Inferior parietal cortex (tissue), 1 donor: ENCODE results near the gene SLIT3.

Experiments used
- DNase-seq: peaks from one replicate; pipeline ENCODE4 v3.0.0-alpha.2; 2016; ENCODE audit errors: extremely low spot score

SLIT3 gene

DNA sequence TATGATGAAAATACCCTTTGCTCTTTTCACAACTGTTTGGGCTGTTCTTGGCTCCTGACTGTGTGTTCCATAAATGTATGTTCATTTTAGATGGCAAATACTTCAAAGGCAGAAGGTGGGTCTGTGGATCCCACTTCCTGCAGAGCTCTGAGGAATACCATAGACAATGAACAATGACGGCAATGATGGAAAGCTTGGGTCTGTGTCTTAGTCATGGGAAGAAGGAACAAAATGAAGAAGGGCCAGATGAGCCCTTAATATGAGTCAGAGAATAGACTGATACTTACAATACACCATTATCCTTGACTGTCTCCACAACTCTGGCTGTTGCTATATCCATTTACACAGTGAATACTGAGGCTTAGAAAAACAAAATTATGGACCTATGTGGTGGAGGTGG is 126.0 kb downstream of the SLIT3 start:
- no peak for DNase-seq

DNA sequence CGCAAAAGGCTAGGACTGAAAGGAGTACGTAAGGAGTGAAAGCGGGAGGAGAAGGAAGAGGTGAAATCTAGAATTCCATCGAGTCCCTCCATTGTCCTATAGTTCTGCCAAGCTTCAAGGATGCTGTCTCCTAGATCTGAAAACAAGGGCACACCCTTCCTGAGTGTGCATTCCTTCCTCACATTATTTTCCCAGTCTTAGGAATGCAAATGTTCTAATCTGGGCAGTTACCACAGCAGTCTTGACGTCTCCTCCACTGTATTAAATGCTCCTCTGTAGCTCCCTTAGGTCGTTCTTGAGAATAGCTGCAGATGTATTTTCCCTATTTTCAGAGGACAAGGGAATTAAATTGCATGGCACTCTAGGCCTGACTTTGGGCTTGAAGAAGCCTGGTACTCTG is 127.6 kb downstream of the SLIT3 start:
- no peak for DNase-seq

DNA sequence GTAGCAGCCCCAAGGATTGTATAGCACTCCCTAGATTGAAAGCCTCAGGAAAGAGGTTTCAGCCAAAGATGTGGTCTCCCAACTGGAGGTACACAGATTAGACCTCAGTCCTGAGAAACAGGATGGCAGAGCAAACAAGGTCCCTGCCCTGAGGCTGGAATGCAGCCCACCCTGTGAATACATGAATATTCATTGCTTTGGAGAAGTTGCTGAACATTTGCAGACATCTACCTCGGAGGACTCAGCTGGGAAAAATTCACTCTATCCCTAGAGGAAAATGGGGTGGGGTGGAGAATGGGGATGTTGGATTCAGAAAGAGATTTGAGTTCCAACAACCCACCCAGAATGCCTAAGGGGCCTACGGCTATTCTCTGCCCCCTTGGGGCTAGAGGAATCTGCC is 129.4 kb downstream of the SLIT3 start:
- DNase-seq: no peak

DNA sequence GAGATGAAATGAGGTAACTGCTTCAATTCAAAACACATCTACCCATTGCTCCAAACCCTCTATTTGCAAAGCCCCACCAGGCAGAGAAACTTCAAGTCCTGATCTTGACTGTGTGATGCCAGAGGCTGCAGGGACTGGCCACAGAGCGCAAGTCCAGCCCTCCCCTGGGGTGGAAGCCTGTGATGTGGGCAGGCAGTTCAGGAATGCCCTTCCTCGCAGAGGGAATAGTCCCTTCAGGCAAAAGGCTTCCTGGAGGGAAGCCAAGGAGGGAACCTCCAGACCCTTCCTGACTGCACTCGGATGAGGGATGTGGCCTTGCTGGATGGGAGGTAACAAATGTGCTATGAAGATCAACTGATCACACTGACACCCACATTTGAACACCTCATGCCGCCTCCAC is 131.2 kb downstream of the SLIT3 start:
- no peak for DNase-seq

DNA sequence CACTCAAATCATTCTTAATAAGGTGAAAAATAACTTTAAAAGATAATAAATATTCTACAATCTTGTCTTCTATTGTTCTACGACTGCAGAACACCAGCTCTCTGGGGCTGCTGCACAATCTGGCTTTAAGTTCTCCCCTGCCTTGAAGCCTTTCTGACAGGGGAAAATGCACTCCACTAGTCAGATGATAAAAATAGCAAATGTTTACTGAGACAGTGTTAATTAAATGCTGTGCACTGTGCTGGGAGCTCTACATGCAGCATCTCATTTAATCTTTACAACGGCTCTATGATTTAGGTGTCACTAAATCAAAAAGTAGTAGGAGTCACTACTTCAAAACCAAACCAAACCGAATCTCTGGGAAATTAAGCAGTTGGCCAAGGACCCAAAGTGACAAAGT is 132.7 kb downstream of the SLIT3 start:
- no peak for DNase-seq

DNA sequence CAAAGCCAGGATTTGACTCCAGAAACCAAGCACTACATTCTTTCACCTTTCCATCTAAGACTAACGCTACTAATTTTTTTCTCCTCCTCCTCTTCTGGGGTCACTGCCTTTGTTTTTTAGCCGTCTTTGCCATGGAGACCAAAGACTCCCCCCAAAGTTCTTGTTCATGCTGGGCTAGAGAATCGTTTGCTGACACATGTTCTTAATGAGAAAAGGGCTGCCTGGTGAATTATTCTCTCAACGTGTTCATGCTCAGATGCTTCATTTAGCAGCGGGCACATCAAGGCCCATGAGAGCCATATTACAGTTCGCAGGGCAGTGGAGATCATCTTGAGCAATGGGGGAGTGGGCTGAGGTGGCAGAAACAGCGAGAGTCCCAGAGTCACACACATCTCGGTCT is 134.9 kb downstream of the SLIT3 start:
- no peak for DNase-seq

DNA sequence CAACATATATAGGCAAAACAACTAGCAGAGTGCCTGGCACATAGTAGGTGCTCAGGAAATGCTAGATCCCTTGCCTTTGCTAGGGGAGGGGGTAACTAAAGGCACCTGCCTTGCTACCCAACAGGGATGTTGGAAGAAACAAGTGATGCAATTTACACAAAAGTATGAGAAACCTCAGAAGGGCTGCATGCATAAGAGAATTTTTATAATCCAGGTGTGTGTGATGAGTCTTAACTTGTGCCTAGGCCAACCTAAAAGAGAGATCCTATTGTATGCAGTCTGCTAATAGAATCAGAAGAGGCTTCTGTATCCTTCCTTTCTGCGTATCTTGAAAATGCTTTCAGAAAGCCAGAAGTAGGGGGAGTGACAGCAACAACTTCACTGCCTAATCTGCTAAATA is 135.9 kb downstream of the SLIT3 start:
- no peak for DNase-seq

DNA sequence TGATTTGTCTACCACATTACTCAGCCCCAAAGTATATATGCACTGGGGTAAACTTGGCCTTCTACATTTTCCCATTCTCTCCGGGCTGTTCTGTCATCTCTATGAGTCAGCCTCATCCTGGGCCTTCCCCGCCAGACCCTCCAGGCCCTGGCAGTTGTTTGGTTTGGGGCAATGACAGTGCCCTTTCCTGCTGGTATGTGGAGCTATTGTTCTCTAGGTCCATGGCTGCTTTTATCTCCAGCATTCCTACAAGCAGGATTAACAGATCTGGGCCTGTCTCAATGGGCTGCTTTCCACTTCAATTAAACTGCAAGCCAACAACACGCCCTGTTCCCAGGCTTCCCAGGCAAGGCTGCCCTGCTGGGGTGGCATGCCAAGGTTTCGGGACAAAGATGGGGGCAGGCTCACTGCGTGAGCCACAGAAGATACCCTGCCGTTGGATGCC is 136.4 kb downstream of the SLIT3 start:
- no peak for DNase-seq

DNA sequence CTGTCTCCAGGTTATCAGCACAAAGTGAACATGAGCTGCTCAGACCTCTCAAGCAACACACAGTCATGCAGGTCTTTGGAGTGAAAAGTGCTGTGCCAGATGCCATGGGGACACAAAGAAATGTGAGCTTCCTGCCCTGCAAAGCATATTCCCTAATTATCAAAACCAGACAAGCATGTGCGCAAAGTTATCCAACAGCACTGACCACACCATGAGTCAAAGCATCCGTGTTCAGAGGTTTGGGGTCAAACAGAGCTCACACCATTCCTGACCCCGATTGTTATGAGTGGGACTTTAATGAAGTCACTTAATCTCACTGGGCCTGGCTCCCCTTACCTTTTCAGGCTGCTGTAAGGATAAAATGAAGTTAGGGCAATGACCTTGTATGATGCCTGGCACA is 138.5 kb downstream of the SLIT3 start:
- DNase-seq: no peak

DNA sequence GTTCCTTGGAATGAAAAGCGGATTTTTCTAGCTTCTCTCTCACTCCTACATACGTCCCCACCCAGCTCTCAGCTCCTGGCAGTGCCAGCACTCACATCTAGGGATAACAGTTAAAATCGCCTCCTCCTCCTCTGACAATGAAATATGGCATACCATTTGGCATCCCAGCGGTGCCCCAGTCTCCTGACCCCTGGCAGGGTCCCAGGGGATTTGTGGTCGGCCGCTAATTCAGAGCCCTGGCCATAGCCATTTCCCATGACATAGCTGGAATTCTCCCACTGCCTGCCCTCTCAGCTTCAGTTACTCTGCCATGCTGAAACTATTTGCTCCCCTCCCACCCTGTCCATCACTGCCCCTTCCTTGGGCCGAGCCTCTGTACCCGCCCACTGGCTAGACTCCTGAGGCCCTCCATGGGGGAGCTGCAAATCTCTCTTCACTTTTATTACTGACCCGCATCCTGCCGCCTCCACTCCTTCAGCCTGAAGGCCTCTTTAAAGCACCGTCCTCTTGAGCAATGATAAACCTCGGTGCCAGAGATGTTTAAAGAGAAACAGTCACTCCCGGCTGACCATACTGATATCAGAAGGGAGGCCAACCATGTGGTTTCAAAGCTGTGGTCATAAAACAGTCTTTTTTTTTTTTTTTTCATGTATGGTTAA is 139.8 kb downstream of the SLIT3 start:
- DNase-seq: peak; percentile 8

DNA sequence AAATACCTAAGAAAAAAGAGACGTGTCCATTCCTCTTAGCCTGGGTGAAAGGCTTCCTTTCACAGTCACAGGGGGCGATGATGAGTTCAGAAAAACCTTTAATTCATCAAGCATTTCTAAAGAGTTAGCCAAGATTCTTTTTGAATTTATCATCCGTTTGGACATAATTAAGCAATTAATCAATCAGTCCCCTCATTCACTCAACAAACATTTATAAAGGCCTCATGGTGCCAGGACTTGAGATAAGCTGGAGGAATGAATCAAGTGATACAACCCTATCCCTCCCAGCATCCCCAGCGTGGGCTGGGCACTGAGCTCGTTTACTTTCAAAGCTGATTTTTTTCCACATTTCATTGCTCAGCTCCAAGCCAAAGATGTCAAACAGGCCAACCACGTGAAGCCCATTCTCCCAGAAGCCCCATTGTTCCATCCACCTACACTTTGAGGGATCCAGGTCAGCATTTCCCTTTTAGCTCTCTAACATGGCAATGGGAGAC is 140.5 kb downstream of the SLIT3 start:
- no peak for DNase-seq

DNA sequence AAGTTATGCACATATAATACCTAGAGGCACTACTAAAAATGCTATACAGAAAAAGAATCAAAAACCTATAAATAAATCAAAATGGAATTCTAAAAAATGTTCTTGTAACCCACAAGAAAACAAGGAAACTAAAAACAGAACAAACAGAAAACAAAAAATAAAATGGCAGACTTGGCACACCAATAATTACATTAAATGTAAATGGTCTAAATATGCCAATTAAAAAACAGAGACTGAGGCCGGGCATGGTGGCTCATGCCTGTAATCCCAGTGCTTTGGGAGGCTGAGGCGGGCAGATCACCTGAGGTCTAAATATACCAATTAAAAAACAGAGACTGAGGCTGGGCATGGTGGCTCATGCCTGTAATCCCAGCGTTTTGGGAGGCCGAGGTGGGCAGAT is 142.2 kb downstream of the SLIT3 start:
- no peak for DNase-seq

DNA sequence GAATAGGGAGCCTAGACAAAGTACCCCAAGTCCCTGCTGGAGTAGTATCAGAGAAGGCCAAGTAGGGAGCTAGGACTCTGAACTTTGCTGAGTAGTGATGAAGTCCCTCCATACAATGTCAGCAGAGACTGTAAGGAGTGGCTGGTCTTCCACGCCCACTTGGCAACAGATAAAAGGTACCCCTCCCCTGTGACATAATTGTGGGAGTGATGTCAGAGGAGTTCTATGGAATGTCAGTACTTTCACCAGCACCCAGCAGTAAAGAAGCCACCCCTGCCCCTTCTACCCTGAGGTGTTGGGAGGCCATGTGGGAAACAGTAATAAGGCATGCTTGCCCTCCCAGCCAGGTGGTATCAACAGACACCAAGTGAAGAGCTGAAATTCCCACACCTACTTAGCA is 143.9 kb downstream of the SLIT3 start:
- DNase-seq: no peak

DNA sequence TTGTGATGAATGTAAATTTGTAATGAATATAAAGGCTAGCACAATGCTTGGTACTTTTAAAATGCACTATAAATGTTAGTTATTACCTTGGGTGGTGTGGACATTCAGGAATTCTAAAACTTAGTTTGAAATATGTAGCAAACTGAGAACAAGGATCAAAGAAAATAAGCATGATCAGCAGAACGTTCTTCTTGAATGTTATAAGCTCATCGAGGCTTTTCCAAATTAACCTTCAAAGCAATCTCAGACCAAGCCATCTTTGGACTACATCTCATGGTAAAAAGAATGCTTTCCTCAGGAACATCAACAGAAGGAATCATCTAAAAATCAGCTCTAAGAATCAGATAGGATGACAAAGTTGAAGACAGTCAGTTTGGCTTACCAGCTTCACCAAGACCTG is 146.3 kb downstream of the SLIT3 start:
- no peak for DNase-seq

DNA sequence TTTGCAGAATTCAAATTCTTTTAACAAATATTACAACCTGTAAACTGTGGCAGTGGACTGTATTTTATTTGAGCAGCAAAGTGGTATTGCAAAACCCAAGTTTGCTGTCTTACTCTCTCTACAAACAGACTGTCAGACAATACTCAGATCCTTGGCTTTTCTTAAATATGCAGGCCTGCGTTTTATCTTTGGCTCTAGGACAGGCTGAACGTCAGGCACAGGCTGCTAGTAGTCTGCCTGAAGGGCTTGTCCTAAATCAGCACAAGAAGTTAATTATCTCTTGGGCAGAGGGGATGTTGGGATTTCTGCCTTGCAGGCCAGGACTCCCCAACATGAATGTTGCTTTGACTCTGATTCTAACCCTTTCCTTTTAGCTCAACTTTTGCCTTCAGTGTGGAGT is 147.5 kb downstream of the SLIT3 start:
- no peak for DNase-seq

DNA sequence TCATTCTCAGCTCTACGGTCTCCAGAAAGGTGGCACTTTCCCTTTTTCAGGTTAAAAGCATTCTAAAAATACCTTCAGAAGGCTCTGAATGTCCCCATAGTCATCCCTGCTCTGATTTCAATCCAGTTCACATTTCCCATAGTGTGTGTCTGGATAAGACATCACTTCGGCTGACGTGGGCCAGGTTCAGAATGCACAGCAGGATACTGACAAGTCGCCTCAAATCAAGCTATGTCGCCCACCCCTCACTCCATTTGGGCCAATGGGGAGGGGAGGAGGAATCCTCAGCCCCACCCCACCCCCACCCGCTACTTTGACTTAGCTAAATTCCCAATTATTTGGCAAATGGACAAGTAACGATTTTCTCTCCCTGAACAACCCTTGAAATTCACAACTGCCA is 148.0 kb downstream of the SLIT3 start:
- no peak for DNase-seq

DNA sequence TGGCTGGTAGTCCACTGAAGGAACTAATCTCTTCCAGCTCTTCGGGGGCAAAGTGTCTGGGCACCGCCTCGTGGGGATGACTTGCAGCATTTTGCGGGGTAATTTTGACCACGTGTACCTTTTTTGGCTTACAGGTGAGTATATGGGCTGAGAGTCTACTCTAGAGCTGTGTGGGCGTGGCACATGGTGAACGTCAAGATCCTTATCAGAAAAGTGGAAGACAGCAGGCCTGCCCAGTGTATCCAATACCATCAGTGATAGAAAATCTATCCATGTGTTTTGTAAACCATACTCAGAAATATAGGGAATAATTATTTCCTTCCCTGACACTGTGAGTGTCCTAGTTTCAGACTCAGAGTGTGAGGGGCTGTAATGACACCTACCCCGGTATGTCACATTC is 148.5 kb downstream of the SLIT3 start:
- DNase-seq: no peak

DNA sequence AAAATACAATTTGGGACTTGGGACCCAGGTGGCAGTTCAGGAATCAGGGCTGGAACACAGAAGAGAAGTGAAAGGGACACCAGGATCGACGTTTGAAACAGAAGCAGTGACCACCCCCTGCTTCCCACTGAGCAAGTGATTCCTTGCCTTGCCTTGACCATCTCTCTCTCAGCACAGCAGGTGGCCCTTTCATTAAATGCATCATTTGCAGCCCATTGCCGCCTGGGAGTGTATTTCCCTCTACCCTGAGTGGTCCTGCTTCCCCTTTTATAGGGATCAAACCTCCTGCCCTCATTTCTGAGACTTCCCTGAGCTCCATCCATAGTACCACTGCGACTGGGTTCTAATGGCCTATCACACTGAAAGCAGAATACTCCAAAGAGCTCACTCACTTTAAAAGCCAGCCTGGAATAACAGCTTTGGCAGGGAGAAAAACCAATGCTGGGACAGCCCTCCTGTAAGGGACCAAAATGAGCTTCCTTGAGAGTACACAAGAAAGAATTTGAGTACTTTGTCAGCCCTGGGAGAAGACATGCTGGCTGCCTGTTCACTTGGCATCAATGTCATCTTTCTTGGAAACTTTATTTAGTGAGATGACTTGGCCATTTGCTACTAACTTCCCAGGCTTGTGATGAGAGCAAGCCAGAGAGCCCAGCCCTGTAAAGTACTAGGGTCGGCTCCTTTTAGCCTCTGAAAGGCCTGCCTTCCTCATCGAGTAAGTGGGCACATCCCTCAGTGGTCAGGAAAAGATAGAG is 149.7 kb downstream of the SLIT3 start:
- no peak for DNase-seq

DNA sequence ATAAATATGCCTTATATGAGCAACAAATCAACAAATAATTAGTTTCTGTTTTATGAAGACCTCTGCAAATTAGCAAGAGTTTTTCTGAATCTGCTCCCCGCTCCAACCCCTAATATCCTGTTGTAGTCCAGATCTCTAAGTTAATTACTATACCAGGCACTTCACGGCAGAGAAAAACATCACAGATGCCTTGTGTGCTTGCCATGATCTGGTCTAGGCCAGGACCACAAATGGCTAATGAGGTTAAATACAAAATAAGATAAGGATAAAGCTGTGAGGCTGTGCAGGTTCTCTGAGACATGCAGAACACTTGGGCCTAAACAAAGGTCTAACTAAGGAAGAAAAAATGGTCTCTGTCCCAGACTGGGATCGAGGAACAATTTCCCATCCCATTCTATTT is 150.8 kb downstream of the SLIT3 start:
- DNase-seq: no peak

DNA sequence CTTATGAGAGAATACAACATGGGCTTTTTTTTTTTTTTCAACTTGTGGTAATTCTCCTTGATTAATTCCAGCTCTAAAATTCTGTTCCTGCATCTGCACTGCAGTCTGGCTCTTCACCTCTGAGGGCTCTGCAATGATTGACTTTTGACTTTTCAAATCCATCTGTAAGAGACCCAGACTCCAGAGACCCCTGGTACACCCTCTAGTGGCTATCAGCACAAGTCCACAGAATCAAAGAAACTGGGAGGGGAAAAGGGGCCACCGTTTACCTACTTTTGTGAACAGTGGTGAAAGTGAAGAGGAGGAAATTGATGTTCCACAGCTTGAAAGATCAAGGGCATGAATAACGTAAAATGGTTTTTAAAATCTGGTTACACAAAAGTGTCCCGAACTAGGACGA is 151.6 kb downstream of the SLIT3 start:
- no peak for DNase-seq

DNA sequence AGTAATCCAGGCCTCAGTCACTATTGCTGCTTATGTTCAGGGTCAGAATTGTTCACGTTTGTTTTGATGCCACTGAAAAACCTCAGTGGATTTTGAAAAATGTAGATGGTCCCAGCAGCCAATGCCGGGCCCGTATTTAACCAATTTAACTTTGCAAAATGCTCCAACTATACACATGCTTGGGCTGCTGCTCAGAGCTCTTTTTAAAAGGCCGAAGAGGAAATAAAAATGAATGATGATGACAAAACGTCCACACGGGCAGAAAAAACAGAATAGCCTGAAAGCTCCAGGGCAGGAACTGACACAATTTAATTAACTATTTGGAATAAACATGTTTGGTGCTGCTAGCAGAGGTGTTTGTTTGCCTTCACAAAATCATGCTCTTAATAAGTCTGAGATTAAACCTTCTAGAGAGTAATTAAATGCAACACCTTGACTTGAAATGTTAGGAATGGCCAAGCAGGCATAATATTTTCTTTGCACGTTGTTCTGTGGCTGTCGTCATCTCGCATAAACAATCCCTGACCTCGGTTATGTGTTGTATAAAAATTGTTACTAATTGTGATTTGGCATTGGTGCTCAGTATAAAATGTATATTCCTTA is 152.7 kb downstream of the SLIT3 start:
- DNase-seq: no peak

DNA sequence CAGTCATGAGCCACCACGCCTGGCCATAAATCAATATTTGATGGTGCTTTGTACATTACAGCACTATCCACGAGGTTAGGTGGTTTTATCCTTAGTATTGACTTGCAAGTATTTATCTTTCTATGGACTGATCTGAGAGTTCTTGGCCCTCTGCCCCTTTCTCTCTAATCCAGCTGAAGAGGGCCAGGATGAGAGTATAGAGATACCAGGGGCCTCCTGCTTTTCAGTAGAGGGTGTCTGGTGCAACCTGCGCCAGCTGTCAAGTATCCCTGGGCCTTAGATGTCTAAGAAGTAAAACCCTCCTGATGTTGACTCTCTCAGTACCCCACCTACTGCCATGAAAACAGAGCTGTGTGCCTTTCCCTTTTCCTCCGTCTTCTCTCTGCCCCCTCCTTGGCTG is 153.4 kb downstream of the SLIT3 start:
- no peak for DNase-seq

DNA sequence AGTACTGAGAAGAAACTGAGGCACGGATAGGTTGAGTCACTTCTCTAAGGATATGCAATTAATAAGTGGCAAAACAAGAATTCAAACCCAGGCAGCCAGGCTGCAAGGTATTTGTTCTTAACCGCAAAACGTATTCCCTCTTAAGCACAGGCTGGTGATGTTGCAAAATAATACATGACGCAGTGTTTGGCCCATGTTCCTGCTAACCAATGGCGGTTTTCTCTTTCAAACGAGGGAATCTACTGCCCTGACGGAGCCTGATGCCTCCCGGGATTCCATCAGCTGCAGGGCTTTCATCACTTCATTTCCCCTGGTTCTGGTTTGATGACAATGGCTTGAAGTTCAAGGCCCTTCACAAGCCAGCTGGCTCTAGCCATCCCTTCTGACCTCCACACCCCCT is 154.8 kb downstream of the SLIT3 start:
- DNase-seq: no peak
